GM18499 (cell line): ENCODE data around the gene KRT33B.
"Not testable (repeated sequence)": the region's sequence is repeated elsewhere in the genome, so short reads cannot be mapped to it uniquely, and the experiment has no call there.

Source experiments
- ATAC-seq: cut with Tn5 transposase; IDR thresholded peaks from one replicate; pipeline ENCODE4 v1.9.1; 2021; ENCODE audit warnings: moderate number of reproducible peaks; ENCODE audit not compliant: insufficient read depth, unreplicated experiment

KRT33B gene

GRCh38 chr17:41350381-41350878, 19.2 kb downstream of the KRT33B start, which contains the start of gene KRT33A:
Gene KRT33A, minus strand, starts transcription at chr17:41350828. Its CDS starts 61 bp downstream, at chr17:41350767.
- ATAC-seq: not testable (repeated sequence)

- no peak for ATAC-seq
Measured at GRCh38 chr17:41347869-41348760, 21.5 kb downstream of the KRT33B start.

- ATAC-seq: not testable (repeated sequence)
Measured at GRCh38 chr17:41346421-41346820, 23.2 kb downstream of the KRT33B start.

- no peak for ATAC-seq
Measured at GRCh38 chr17:41345992-41346391, 23.6 kb downstream of the KRT33B start.

GRCh38 chr17:41343029-41343428, 26.6 kb downstream of the KRT33B start:
- no peak for ATAC-seq

- no peak for ATAC-seq
Measured at GRCh38 chr17:41340934-41341861, 28.4 kb downstream of the KRT33B start.

- no peak for ATAC-seq
Measured at GRCh38 chr17:41340494-41340893, 29.1 kb downstream of the KRT33B start.

- ATAC-seq: no peak
Measured at GRCh38 chr17:41339571-41340172, 29.9 kb downstream of the KRT33B start.

- ATAC-seq: no peak
Measured at GRCh38 chr17:41338961-41339485, 30.6 kb downstream of the KRT33B start.

- ATAC-seq: no peak
Measured at GRCh38 chr17:41335747-41336146, 33.9 kb downstream of the KRT33B start.

GRCh38 chr17:41334385-41335305, 35.0 kb downstream of the KRT33B start:
- no peak for ATAC-seq

GRCh38 chr17:41333836-41334235, 35.8 kb downstream of the KRT33B start:
- no peak for ATAC-seq

- ATAC-seq: no peak
Measured at GRCh38 chr17:41333098-41333497, 36.5 kb downstream of the KRT33B start.

GRCh38 chr17:41332239-41332638, 37.4 kb downstream of the KRT33B start:
- no peak for ATAC-seq

- ATAC-seq: no peak
Measured at GRCh38 chr17:41331606-41332005, 38.0 kb downstream of the KRT33B start.

- ATAC-seq: no peak
Measured at GRCh38 chr17:41329279-41329948, 40.2 kb downstream of the KRT33B start.

GRCh38 chr17:41328207-41328606, 41.4 kb downstream of the KRT33B start:
- no peak for ATAC-seq

GRCh38 chr17:41327411-41328120, 42.0 kb downstream of the KRT33B start:
- ATAC-seq: no peak
